Mesenchymal stem cell (in vitro differentiated cells and primary cell): ENCODE data around the gene ATG10.

Source experiments
- DNase-seq: peaks from one replicate; pipeline ENCODE4 v3.0.0-alpha.2; 2013
- H2AFZ ChIP-seq: one replicate; pipeline ENCODE4 v1.6.1; 2013; ENCODE audit warnings: low read depth, mild to moderate bottlenecking, control low read depth, inconsistent platforms, low read length, moderate library complexity
- H2AK5ac ChIP-seq: 2 replicates; pipeline ENCODE4 v1.6.1; 2013; ENCODE audit warnings: low read length, moderate library complexity, mild to moderate bottlenecking, inconsistent platforms; ENCODE audit not compliant: severe bottlenecking
- H2BK120ac ChIP-seq: one replicate; pipeline ENCODE4 v1.6.1; 2013; ENCODE audit warnings: low read depth, mild to moderate bottlenecking, inconsistent platforms, low read length, moderate library complexity
- H2BK12ac ChIP-seq, 2 experiments: one replicate each; pipeline ENCODE4 v1.6.1; 2013; ENCODE audit warnings: inconsistent platforms in 2 of 2, low read length in 2 of 2, mild to moderate bottlenecking in 2 of 2, moderate library complexity in 2 of 2, control low read depth in 1 of 2
- H2BK15ac ChIP-seq: one replicate; pipeline ENCODE4 v1.6.1; 2013; ENCODE audit warnings: mild to moderate bottlenecking, low read depth, inconsistent platforms; ENCODE audit not compliant: poor library complexity, severe bottlenecking
- H2BK5ac ChIP-seq: 2 replicates; pipeline ENCODE4 v1.6.1; 2013; ENCODE audit warnings: low read depth, mild to moderate bottlenecking, low read length, control low read depth, inconsistent platforms; ENCODE audit not compliant: poor library complexity, severe bottlenecking
- H3K14ac ChIP-seq, 2 experiments: one replicate each; pipeline ENCODE4 v1.6.1; 2013; ENCODE audit warnings: inconsistent platforms in 2 of 2, low read length in 2 of 2, control low read depth in 1 of 2, mild to moderate bottlenecking in 1 of 2, moderate library complexity in 1 of 2
- H3K18ac ChIP-seq, 2 experiments: one replicate each; pipeline ENCODE4 v1.6.1; 2013; ENCODE audit warnings: inconsistent platforms in 2 of 2, low read length in 2 of 2, control low read depth in 1 of 2, low read depth in 1 of 2, mild to moderate bottlenecking in 1 of 2
- H3K23ac ChIP-seq, 2 experiments: one replicate each; pipeline ENCODE4 v1.6.1; 2013; ENCODE audit warnings: inconsistent platforms in 2 of 2, low read length in 2 of 2, mild to moderate bottlenecking in 2 of 2, moderate library complexity in 2 of 2, control low read depth in 1 of 2
- H3K27ac ChIP-seq: 2 replicates; pipeline ENCODE4 v1.5.1; 2013; ENCODE audit warnings: mild to moderate bottlenecking, moderate library complexity, low read length, control low read depth, inconsistent platforms; ENCODE audit not compliant: poor library complexity, severe bottlenecking
- H3K27me3 ChIP-seq, 2 experiments: 2 replicates each; pipeline versions ENCODE4 v1.6.1 to v1.7.0; 2013; ENCODE audit warnings: low read length in 2 of 2, mild to moderate bottlenecking in 2 of 2, moderate library complexity in 2 of 2, control low read depth in 1 of 2, inconsistent platforms in 1 of 2; ENCODE audit not compliant: control insufficient read depth in 1 of 2, insufficient read depth in 1 of 2
- H3K36me3 ChIP-seq, 2 experiments: 2 replicates each; pipeline versions ENCODE4 v1.6.1 to v1.7.0; 2013; ENCODE audit warnings: low read length in 2 of 2, control low read depth in 1 of 2, inconsistent platforms in 1 of 2, low read depth in 1 of 2, mild to moderate bottlenecking in 1 of 2; ENCODE audit not compliant: insufficient read depth in 2 of 2, control insufficient read depth in 1 of 2
- H3K4ac ChIP-seq, 2 experiments: one replicate each; pipeline ENCODE4 v1.6.1; 2013; ENCODE audit warnings: inconsistent platforms in 2 of 2, low read length in 2 of 2, mild to moderate bottlenecking in 2 of 2, moderate library complexity in 2 of 2, control low read depth in 1 of 2, low read depth in 1 of 2
- H3K4me1 ChIP-seq: 2 replicates; pipeline ENCODE4 v1.6.1; 2013; ENCODE audit warnings: low read depth, low read length, control low read depth; ENCODE audit not compliant: control insufficient read depth, insufficient read depth
- H3K4me2 ChIP-seq: 2 replicates; pipeline ENCODE4 v1.6.1; 2013; ENCODE audit warnings: low read length, mild to moderate bottlenecking, inconsistent platforms; ENCODE audit not compliant: poor library complexity, severe bottlenecking
- H3K4me3 ChIP-seq, 2 experiments: 2 replicates each; pipeline versions ENCODE4 v1.5.1 to v1.7.0; 2013; ENCODE audit warnings: low read length in 2 of 2, mild to moderate bottlenecking in 2 of 2, control low read depth in 1 of 2, low read depth in 1 of 2; ENCODE audit not compliant: insufficient read depth in 1 of 2
- H3K79me1 ChIP-seq: replicated peaks from 2 replicates; pipeline ENCODE4 v1.6.1; 2013; ENCODE audit warnings: mild to moderate bottlenecking, control low read depth, low read length, inconsistent platforms; ENCODE audit not compliant: poor library complexity, severe bottlenecking
- H3K9ac ChIP-seq: 2 replicates; pipeline ENCODE4 v1.7.0; 2013; ENCODE audit warnings: mild to moderate bottlenecking, low read length, moderate library complexity
- H3K9me3 ChIP-seq: 2 replicates; pipeline ENCODE4 v1.7.0; 2013; ENCODE audit warnings: mild to moderate bottlenecking, low read length; ENCODE audit not compliant: control insufficient read depth
- H4K8ac ChIP-seq: one replicate; pipeline ENCODE4 v1.6.1; 2013; ENCODE audit warnings: inconsistent platforms, mild to moderate bottlenecking, low read length, moderate library complexity
- H4K91ac ChIP-seq: one replicate; pipeline ENCODE4 v1.6.1; 2013; ENCODE audit warnings: mild to moderate bottlenecking, low read length, inconsistent platforms
- WGBS: methylation state at CpG from one replicate; pipeline ENCODE4 v1.1.7; 2013; ENCODE audit warnings: mixed read lengths; 5-methylcytosine and 5-hydroxymethylcytosine counted together

Gene ATG10

DNA sequence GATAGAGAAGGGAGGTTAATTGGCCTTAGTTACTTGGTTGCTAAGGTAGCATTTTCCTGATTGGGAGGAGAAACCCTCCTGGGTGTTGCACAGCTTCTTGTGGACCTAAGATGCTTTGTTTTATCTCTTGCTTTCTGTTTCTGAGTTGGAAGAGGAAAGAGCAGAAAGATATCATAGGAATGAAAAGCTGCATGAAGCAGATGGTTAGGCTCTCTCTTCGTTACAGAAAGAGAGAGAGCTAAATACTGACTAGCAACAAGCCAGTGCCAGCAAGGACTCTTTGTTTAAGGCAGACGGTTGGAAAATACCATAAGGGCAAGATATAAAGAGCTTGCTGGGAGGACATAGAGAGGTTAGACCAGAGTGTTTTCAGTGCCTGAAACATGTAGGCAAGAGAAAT lies 103.1 kb downstream of the ATG10 start:
- no peak for DNase-seq
- H3K18ac ChIP-seq, result no peak overlapping the region
- 79% methylated on average over 2 of the region's 2 CpGs for WGBS

DNA sequence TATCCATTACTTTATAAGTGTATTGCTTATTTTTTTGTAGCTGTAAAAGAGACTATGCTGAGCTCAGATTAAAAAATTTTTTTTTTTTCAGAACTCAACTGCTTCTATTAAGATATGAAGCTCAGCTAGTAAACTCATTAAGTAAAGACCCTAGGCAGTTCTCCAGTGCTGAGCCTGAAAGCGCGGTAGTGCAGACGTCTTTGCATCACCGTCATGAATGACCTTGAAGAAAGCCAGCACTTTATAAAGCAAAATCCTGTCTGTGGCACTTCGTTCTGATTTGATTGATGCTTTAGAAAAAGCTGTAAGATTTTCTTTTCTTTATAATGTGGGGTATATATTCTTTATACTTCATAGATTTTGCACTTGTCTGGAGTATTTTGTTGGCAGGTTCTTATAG lies 105.7 kb downstream of the ATG10 start:
- H3K9ac ChIP-seq, result no peak overlapping the region
- H2AK5ac ChIP-seq, result no peak overlapping the region
- H2BK5ac ChIP-seq, result no peak overlapping the region
- WGBS, result 93% methylated on average over 5 of the region's 5 CpGs
- H3K4me1 ChIP-seq, result no peaks in the 10 kb centered on the region
- no peak overlapping the region for H3K14ac ChIP-seq
- H3K4me2 ChIP-seq, result no peak overlapping the region
- H3K4me3 ChIP-seq, result no peak overlapping the region
- H3K27ac ChIP-seq, result no peak overlapping the region
- no peak overlapping the region for H3K18ac ChIP-seq
- H3K36me3 ChIP-seq, result no peaks in the 10 kb centered on the region
- no peak overlapping the region for H4K91ac ChIP-seq
- no peaks in the 10 kb centered on the region for H3K27me3 ChIP-seq
- H2AFZ ChIP-seq, result no peak overlapping the region
- no peak overlapping the region for H2BK15ac ChIP-seq
- no peaks in the 10 kb centered on the region for H3K9me3 ChIP-seq
- no peak for DNase-seq
- no peak overlapping the region for H4K8ac ChIP-seq
- peaks cover 2% of the 10 kb centered on the region for H3K79me1 ChIP-seq
- no peak overlapping the region for H2BK12ac ChIP-seq
- no peak overlapping the region for H2BK120ac ChIP-seq
- no peak overlapping the region for H3K4ac ChIP-seq
- no peak overlapping the region for H3K23ac ChIP-seq

More for the DNA sequence above, 103.1 kb downstream of the ATG10 start:
- no peak overlapping the region for H2BK120ac ChIP-seq
- no peak overlapping the region for H2AK5ac ChIP-seq
- peaks cover 2% of the 10 kb centered on the region for H3K79me1 ChIP-seq
- no peaks in the 10 kb centered on the region for H3K27me3 ChIP-seq
- no peak overlapping the region for H3K23ac ChIP-seq
- H2BK5ac ChIP-seq, result no peak overlapping the region
- H2AFZ ChIP-seq, result no peak overlapping the region
- H4K91ac ChIP-seq, result no peak overlapping the region
- no peak overlapping the region for H3K4me2 ChIP-seq
- no peaks in the 10 kb centered on the region for H3K4me1 ChIP-seq
- H3K14ac ChIP-seq, result no peak overlapping the region
- no peak overlapping the region for H4K8ac ChIP-seq
- H3K36me3 ChIP-seq, result no peaks in the 10 kb centered on the region
- no peak overlapping the region for H3K27ac ChIP-seq
- H3K4me3 ChIP-seq, result no peak overlapping the region
- no peak overlapping the region for H2BK15ac ChIP-seq
- H3K4ac ChIP-seq, result no peak overlapping the region
- no peaks in the 10 kb centered on the region for H3K9me3 ChIP-seq
- H2BK12ac ChIP-seq, result no peak overlapping the region
- no peak overlapping the region for H3K9ac ChIP-seq

DNA sequence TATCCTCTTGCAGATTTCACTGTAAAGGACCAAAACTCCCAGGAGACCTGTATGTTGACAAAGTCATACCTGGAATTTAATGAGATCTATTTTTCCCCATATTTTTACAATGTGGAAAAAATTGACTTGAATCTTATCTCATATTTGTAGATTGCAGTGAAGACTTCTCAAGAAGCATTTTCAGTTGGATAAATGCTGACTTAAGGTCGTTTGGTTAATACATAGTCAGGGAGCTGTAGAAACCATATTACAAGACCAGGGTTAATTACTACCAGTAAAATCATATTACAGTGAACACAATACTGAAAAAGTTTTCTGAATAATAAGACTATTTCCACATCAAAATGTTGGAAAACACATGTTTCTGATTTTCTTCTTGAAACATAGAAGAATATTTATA lies 119.8 kb downstream of the ATG10 start:
- Histone ChIP-seq H3K9me3 (peaks cover 15% of the 10 kb centered on the region), H3K4me1 (no peaks in the 10 kb centered on the region), H2BK15ac (no peak overlapping the region), H2BK120ac (no peak overlapping the region), H3K23ac (no peak overlapping the region), H3K4me3 (no peak overlapping the region), H2AFZ (no peak overlapping the region), H3K14ac (no peak overlapping the region), H3K36me3 (no peaks in the 10 kb centered on the region), H2BK12ac (no peak overlapping the region), H3K4me2 (no peak overlapping the region), H3K27me3 (no peaks in the 10 kb centered on the region), H4K8ac (no peak overlapping the region), H2BK5ac (no peak overlapping the region), H3K4ac (no peak overlapping the region), H4K91ac (no peak overlapping the region), H3K79me1 (no peaks in the 10 kb centered on the region), H3K18ac (no peak overlapping the region), H3K27ac (no peak overlapping the region), H2AK5ac (no peak overlapping the region), H3K9ac (no peak overlapping the region)
- no CpG with 5 or more reads among the region's 1 CpG for WGBS
- DNase-seq, result no peak

DNA sequence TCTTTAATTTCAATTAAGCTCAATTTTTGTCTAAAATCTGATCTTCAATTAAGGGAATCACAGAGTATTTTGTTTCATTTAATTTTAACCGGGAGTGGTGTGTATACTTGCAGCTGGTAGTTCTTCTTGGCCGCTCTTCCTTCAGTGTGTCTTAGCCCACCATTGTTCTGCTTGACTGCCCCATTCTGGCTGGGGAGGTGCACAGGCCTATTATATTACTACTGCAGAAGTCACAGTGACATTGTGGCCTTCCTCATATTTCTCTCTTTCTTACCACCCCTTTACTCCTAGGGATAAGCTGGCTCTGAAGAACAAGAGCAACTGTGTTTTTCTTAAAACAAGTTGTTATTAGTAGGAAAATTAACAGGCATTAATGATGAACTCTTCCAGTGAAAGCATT lies 123.7 kb downstream of the ATG10 start:
- peaks cover 15% of the 10 kb centered on the region for H3K9me3 ChIP-seq
- H4K8ac ChIP-seq, result no peak overlapping the region
- no peak overlapping the region for H2BK5ac ChIP-seq
- no peak overlapping the region for H3K4me3 ChIP-seq
- no peak overlapping the region for H3K27ac ChIP-seq
- peaks cover 5% of the 10 kb centered on the region for H3K4me1 ChIP-seq
- no peak overlapping the region for H3K14ac ChIP-seq
- no peak overlapping the region for H2BK120ac ChIP-seq
- DNase-seq, result no peak
- H3K4me2 ChIP-seq, result no peak overlapping the region
- no peak overlapping the region for H2AFZ ChIP-seq
- 96% methylated on average over 2 of the region's 2 CpGs for WGBS
- H4K91ac ChIP-seq, result no peak overlapping the region
- H3K27me3 ChIP-seq, result no peaks in the 10 kb centered on the region
- H2BK12ac ChIP-seq, result no peak overlapping the region
- no peak overlapping the region for H2BK15ac ChIP-seq
- H3K4ac ChIP-seq, result no peak overlapping the region
- no peak overlapping the region for H3K9ac ChIP-seq
- H3K79me1 ChIP-seq, result no peaks in the 10 kb centered on the region
- no peak overlapping the region for H3K23ac ChIP-seq
- no peak overlapping the region for H3K18ac ChIP-seq
- H2AK5ac ChIP-seq, result no peak overlapping the region
- H3K36me3 ChIP-seq, result no peaks in the 10 kb centered on the region
